ENCODE data around the gene BCS1L. TPM values are rescaled to one million over a fixed set of nuclear protein-coding genes. Genes with fewer than 3 reads are reported as not detected.

Gene BCS1L
- total RNA-seq, 1 experiment from 2014 or later, result 39.1 TPM

GRCh38 chr2:218664653-218665052 lies 5.2 kb downstream of the BCS1L start:
- Mint-ChIP-seq H3K27me3 (ENCODE audit: low read depth) (no peaks in the 10 kb centered on the region), H3K9me3 (no peaks in the 10 kb centered on the region), H3K27ac (no peak overlapping the region), H3K36me3 (ENCODE audit: insufficient read depth in 1 of 3, low read depth in 3 of 3) (peaks cover 33 to 62% (median 58%) of the 10 kb centered on the region in 3 experiments), H3K4me1 (peaks cover 7% of the 10 kb centered on the region in 2 experiments), H3K4me3 (no peak overlapping the region)
- no peak overlapping the region for H2BK20ac ChIP-seq (ENCODE audit: low read depth, low read length, poor library complexity, severe bottlenecking)
- H3K4ac ChIP-seq (ENCODE audit: low read depth, low read length), result no peak overlapping the region
- H3K23ac ChIP-seq (ENCODE audit: insufficient read length, low read depth, low read length), result no peak overlapping the region
- H3K79me1 ChIP-seq (ENCODE audit: insufficient read depth, low read depth, low read length, poor library complexity, severe bottlenecking), result no peaks in the 10 kb centered on the region
- no peak overlapping the region for H3K27ac ChIP-seq (ENCODE audit: insufficient read length, low read depth, low read length)
- H2BK12ac ChIP-seq (ENCODE audit: insufficient read length, low read depth, low read length), result no peak overlapping the region
- no peak overlapping the region for H2BK120ac ChIP-seq (ENCODE audit: low read depth, low read length, poor library complexity, severe bottlenecking)
- WGBS (ENCODE audit: extremely low coverage, insufficient read length, low lambda C conversion rate), result no CpG with 5 or more reads among the region's 7 CpGs
- no peak overlapping the region for H4K5ac ChIP-seq (ENCODE audit: insufficient read length, low read depth, low read length)
- no peak overlapping the region for H3K14ac ChIP-seq (ENCODE audit: insufficient read depth, low read length)
- H3K79me2 ChIP-seq (ENCODE audit: insufficient read depth, low read length), result no peaks in the 10 kb centered on the region
- H2BK15ac ChIP-seq (ENCODE audit: low read depth, low read length), result no peak overlapping the region
- peaks cover 2% of the 10 kb centered on the region; the same call in 1 of the 2 replicates for H3K4me1 ChIP-seq (ENCODE audit: insufficient read depth, low read length)
- H2AK5ac ChIP-seq (ENCODE audit: insufficient read length, low read length), result no peak overlapping the region
- no peak overlapping the region for H2BK5ac ChIP-seq (ENCODE audit: insufficient read length, low read length)
- no peak overlapping the region for H3K9ac ChIP-seq (ENCODE audit: extremely low read depth, insufficient read length, low read length)
- TF ChIP-seq CTCF (conservative IDR thresholded peaks at IDR 0.05), result no peak
- peaks cover 5% of the 10 kb centered on the region for H3K23me2 ChIP-seq (ENCODE audit: insufficient read length, low read depth, low read length, poor library complexity, severe bottlenecking)
- no peak overlapping the region for H3K4me2 ChIP-seq (ENCODE audit: insufficient read depth, insufficient read length, low read length)
- H3K56ac ChIP-seq (ENCODE audit: insufficient read length, low read depth, low read length), result no peak overlapping the region
- no peak overlapping the region for H2AFZ ChIP-seq (ENCODE audit: low read length)
- no peak overlapping the region for H4K91ac ChIP-seq (ENCODE audit: insufficient read length, low read depth, low read length)
- H4K20me1 ChIP-seq (ENCODE audit: control insufficient read depth, insufficient read depth, insufficient read length), result no peaks in the 10 kb centered on the region
- no peak for DNase-seq
- H3T11ph ChIP-seq (ENCODE audit: low read length), result no peak overlapping the region
- no peak overlapping the region for H4K8ac ChIP-seq (replicated peaks; ENCODE audit: insufficient read length, low read depth, low read length)
- H3K18ac ChIP-seq (ENCODE audit: insufficient read length, low read depth, low read length), result no peak overlapping the region
- H3K27me3 ChIP-seq (ENCODE audit: insufficient read depth, low read length), result no peaks in the 10 kb centered on the region
- H3K9me3 ChIP-seq (ENCODE audit: control insufficient read depth, low read depth, low read length), result no peaks in the 10 kb centered on the region
